Stimulated activated naive CD8-positive, alpha-beta T cell treated with anti-CD3 and anti-CD28 coated beads, Interleukin-15, Interleukin-2, amounts not matched to agents 100 U/mL and 50 U/mL, for 24 hours (primary cell): ENCODE measurements around the gene TMEM178B.
A peak's percentile ranks its signal among the peaks of the same experiment; 100 is the strongest.

Experiments used
- ATAC-seq: fragments of 150-1000 bp; cut with Tn5 transposase; one replicate; pipeline ENCODE4 v1.10.0; 2021
- DNase-seq: peaks from one replicate; pipeline ENCODE4 v3.0.0; 2021

TMEM178B gene

GRCh38 chr7:141433698-141434097, 359.8 kb downstream of the TMEM178B start:
- DNase-seq (no peak), ATAC-seq (no peak)

DNA sequence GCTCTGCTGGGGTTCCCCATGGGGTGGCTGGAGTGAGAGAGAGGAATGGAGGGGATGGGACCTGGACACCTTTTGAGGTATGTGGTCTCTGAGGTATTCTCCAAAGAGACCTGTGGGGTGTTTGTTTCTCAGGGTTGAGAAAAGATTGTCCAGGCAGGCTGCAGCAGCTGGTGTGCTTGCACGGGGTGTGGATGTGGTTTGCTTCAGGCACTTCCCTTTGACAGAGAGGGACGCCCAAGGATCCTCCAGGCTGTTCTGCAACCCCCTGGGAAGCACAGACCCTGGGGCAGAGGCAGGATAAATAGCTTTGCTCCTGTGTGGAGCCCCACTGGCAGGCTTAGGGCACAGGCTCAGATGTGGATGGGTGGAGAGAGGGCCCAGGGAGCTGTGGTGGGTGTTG, 362.3 kb downstream of the TMEM178B start:
- ATAC-seq (no peak), DNase-seq (no peak)

GRCh38 chr7:141436575-141437075, 362.8 kb downstream of the TMEM178B start:
- no peak for ATAC-seq
- no peak for DNase-seq

DNA sequence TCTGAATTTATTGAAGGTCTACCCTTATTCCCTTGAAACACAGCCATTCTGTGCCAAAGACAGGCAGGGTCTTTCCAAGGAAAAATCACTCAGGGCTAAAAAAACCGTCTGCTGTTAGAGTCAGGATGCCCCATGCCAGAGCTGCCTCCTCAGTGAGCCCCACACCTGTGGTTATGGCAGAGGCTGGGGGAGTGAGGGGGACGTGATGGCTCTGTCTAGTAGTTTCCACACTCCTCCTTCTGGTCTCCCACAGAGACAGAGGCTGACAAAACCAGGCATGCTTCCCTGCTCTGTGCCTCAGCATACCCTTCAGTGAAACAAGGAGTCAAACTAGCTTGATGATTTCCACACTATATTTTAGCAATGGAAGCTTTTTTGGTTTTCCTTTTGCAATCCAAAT, 365.3 kb downstream of the TMEM178B start:
- no peak for DNase-seq
- no peak for ATAC-seq

- DNase-seq (no peak), ATAC-seq (no peak)
Observed at GRCh38 chr7:141439776-141440175, 365.9 kb downstream of the TMEM178B start.

- ATAC-seq: no peak
- DNase-seq: no peak
Observed at GRCh38 chr7:141441837-141442627, 368.2 kb downstream of the TMEM178B start.

GRCh38 chr7:141442781-141443180, 368.9 kb downstream of the TMEM178B start:
- no peak for DNase-seq
- no peak for ATAC-seq

- DNase-seq: no peak
- no peak for ATAC-seq
Observed at GRCh38 chr7:141444961-141445360, 371.1 kb downstream of the TMEM178B start.

DNA sequence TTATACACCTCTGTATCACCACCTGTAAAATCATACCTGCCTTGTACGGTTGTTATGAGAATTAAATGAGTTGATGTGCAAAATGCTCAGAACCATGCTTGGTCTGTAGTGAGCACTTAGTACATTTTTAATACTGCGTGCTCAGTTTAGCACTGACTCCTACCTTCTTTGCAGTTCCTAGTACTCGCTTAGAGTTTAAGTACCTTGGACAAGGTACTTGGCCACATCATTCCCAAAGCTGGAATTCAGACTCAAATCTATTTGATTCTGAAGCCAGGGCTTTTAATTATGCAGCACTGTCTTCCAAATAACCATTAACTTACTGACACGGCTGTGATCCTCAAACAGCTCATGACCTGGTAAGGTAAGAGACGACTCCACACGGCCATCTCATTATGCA, 377.4 kb downstream of the TMEM178B start:
- ATAC-seq: no peak
- DNase-seq: no peak

DNA sequence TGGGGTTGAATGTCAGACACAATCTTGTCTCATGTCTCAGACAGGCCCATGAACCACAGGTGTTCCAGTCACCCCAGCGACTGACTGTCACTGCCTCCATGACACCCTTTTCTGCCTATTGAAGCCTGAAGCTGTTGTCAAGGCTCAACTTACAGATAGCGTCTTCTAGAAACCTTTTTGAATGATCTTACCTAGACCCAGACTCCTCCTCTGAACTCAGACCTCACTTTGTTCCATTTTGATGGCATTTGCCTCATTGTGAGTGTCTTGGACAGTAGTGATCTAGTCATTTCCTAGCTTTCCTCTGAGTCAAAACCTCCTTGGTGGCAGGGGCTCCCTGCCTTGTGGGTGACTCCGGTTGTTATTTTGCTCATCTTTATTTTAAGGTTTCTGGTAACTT, 379.0 kb downstream of the TMEM178B start:
- DNase-seq (no peak), ATAC-seq (peak; percentile 70)

- ATAC-seq (no peak), DNase-seq (no peak)
Observed at GRCh38 chr7:141454338-141454737, 380.5 kb downstream of the TMEM178B start.

- no peak for ATAC-seq
- DNase-seq: no peak
Observed at GRCh38 chr7:141455723-141456122, 381.9 kb downstream of the TMEM178B start.

- ATAC-seq (no peak), DNase-seq (no peak)
Observed at GRCh38 chr7:141456298-141456697, 382.4 kb downstream of the TMEM178B start.

DNA sequence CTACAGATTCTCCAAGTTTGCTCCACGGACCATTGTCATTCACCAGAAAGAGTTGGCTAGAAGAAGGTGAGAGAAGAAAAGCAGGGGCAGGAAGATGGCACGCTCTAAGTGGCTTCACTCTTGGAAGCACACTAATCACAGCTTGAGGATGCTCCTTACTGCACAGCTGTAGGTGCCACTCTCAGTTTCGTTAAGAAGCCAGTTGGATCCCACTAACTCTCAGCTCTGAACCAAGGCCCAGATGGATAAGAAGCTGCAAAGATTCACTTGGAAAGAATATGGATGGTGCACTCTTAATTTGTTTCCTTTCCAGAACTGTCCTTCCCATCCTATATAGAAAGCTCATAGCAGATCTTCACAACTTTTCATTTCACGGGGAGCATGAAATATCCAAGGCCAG, 382.8 kb downstream of the TMEM178B start:
- DNase-seq (no peak), ATAC-seq (no peak)

GRCh38 chr7:141460781-141461715, 387.2 kb downstream of the TMEM178B start:
- DNase-seq (no peak), ATAC-seq (no peak)

GRCh38 chr7:141461924-141462323, 388.1 kb downstream of the TMEM178B start:
- DNase-seq (no peak), ATAC-seq (no peak)

DNA sequence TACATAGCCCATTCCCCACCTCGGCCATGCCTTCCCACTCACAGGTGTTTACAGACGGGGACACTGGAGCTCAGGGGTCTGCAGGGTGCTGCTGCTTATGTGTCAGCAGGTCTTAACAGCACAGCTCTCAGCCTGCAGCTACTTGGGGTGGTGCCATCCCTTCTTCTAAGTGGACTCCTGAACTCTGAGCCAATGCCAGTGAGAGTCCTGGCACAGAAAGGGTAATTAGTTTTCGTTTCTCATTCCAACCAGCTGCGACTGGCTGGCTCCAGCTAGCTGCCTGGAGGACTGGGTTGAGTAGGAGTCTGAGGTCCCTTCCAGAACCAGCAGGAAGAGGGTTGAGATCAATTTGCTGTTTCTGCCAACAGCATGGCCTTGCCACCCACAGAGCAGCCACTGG, 389.1 kb downstream of the TMEM178B start:
- DNase-seq: no peak
- no peak for ATAC-seq

DNA sequence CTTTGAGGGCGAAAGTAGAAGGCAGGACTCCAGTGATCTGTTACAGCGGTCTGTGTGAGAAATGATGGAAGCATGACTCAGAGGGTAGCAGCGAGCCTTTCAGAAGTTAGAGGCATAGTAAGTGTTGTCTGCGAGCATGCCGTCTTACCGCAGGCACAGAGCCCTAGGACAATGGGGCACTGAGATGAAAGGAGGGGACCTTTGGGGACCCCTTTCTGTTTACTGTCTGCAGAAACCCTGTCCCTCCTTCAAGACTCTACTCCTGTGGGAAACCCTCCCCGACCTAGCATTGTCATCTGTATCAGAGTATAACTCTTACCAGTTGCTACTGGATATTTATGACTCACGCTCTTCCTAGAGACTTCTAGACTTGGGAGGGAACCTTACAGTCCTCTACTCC, 390.1 kb downstream of the TMEM178B start:
- no peak for DNase-seq
- ATAC-seq: no peak

- ATAC-seq (no peak), DNase-seq (no peak)
Observed at GRCh38 chr7:141464551-141464950, 390.7 kb downstream of the TMEM178B start.

GRCh38 chr7:141466151-141466904, 392.5 kb downstream of the TMEM178B start:
- DNase-seq: no peak
- ATAC-seq: no peak

DNA sequence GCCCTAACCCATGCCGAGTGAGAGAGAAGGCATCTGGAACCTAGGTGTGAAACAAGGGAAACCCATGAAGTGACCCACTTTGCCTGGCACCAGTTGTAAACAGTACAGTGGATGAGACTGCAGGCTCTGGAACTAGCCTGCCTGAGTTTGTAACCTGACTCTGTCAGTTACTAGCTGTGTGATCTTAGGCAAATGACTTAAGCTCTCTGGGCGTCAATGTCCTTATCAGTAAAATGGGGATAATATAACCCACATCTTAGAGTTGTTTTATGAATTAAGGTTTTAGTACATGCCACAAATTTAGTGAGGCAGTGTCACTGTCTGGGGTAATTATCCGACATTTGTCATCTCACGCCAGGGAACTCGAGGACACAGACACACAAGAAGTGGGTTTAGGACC, 394.5 kb downstream of the TMEM178B start:
- no peak for DNase-seq
- ATAC-seq: no peak

DNA sequence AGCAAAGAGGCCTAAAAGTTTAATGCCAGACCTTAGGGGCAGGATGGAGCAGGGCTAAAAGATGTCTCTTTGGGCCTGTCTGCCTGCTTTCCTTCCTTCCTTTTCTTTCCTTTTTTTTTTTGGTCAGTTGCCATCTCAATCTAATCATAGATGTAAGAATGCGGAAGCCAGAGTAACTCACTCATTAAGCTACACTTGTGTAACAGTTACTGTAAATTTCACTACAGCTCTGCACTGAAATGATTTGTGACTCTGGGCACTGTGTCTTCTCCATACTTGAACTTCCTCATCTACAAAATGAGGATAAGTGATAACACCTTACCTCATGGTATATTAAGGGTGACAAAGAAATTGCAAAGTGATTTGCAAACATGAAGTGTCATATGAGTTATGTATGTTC, 401.8 kb downstream of the TMEM178B start:
- ATAC-seq (no peak), DNase-seq (no peak)
